WTC11 (cell line): Measurements from ENCODE around the gene SMYD1.

ENCODE experiments used
- GABPB1 ChIP-seq: sonication (generic); formaldehyde crosslinking; IDR thresholded peaks from 2 replicates; pipeline ENCODE4 v1.8.1; 2023; ENCODE audit warnings: mild to moderate bottlenecking, missing genetic modification reagents
- IRF2 ChIP-seq: sonication (generic); formaldehyde crosslinking; IDR thresholded peaks from 2 replicates; pipeline ENCODE4 v1.8.0; 2022; ENCODE audit warnings: low read depth, missing genetic modification reagents, borderline replicate concordance
- TF ChIP-seq, protein P1 (sequence below): sonication (generic); formaldehyde crosslinking; IDR thresholded peaks from 2 replicates; pipeline ENCODE4 v1.8.0; 2022; ENCODE audit warnings: mild to moderate bottlenecking, missing genetic modification reagents
- TF ChIP-seq, protein P2 (sequence below): fragments of 200-600 bp; IDR thresholded peaks from 2 replicates; pipeline ENCODE4 v1.8.0; 2022; ENCODE audit warnings: antibody characterized with exemption
- TF ChIP-seq, protein P3 (sequence below): sonication (generic); formaldehyde crosslinking; IDR thresholded peaks from 2 replicates; pipeline ENCODE4 v1.8.1; 2022; ENCODE audit warnings: low read depth, missing genetic modification reagents, borderline replicate concordance
- TF ChIP-seq, protein P4 (sequence below): sonication (generic); formaldehyde crosslinking; conservative IDR thresholded peaks from 2 replicates; pipeline ENCODE4 v1.8.1; 2022; ENCODE audit warnings: mild to moderate bottlenecking, missing genetic modification reagents

DNA sequence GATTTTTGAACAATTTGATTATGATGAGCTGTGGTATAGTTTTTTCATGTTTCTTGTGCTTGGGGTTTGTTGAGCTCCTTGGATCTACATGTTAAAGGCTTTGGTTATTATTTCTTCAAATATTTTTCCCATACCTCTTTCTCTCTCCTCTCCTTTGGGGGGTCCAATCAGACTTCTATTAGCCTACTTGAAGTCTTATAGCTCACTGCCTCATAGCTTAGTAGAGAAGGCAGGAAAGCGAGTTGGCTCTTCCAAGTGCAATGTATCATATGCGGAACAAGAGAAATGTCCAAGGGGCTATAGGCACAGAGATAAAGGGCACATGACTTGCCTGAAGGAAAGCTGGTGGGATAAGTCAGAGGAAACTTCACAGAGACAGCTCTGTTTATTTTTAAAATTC lies 74.3 kb downstream of the SMYD1 start:
- no peak for TF ChIP-seq IRF2 (CRISPR knock-in tag)
- no peak for TF ChIP-seq GABPB1
- TF ChIP-seq, protein P1, sequence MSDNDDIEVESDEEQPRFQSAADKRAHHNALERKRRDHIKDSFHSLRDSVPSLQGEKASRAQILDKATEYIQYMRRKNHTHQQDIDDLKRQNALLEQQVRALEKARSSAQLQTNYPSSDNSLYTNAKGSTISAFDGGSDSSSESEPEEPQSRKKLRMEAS, result no peak
- TF ChIP-seq, protein P2, sequence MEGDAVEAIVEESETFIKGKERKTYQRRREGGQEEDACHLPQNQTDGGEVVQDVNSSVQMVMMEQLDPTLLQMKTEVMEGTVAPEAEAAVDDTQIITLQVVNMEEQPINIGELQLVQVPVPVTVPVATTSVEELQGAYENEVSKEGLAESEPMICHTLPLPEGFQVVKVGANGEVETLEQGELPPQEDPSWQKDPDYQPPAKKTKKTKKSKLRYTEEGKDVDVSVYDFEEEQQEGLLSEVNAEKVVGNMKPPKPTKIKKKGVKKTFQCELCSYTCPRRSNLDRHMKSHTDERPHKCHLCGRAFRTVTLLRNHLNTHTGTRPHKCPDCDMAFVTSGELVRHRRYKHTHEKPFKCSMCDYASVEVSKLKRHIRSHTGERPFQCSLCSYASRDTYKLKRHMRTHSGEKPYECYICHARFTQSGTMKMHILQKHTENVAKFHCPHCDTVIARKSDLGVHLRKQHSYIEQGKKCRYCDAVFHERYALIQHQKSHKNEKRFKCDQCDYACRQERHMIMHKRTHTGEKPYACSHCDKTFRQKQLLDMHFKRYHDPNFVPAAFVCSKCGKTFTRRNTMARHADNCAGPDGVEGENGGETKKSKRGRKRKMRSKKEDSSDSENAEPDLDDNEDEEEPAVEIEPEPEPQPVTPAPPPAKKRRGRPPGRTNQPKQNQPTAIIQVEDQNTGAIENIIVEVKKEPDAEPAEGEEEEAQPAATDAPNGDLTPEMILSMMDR, result no peak
- TF ChIP-seq, protein P3, sequence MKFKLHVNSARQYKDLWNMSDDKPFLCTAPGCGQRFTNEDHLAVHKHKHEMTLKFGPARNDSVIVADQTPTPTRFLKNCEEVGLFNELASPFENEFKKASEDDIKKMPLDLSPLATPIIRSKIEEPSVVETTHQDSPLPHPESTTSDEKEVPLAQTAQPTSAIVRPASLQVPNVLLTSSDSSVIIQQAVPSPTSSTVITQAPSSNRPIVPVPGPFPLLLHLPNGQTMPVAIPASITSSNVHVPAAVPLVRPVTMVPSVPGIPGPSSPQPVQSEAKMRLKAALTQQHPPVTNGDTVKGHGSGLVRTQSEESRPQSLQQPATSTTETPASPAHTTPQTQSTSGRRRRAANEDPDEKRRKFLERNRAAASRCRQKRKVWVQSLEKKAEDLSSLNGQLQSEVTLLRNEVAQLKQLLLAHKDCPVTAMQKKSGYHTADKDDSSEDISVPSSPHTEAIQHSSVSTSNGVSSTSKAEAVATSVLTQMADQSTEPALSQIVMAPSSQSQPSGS (CRISPR knock-in tag), result no peak
- TF ChIP-seq, protein P4, sequence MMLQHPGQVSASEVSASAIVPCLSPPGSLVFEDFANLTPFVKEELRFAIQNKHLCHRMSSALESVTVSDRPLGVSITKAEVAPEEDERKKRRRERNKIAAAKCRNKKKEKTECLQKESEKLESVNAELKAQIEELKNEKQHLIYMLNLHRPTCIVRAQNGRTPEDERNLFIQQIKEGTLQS (CRISPR knock-in tag), result no peak
